ENCODE data around the gene DLGAP4.
"Not testable (repeated sequence)": the region's sequence is repeated elsewhere in the genome, so short reads cannot be mapped to it uniquely, and the experiment has no call there.

The DLGAP4 gene

GRCh38 chr20:36454698-36455427 is 148.7 kb downstream of the DLGAP4 start:
- DNase-seq (ENCODE audit: low read depth) = no peak

- no peak for DNase-seq (ENCODE audit: low read depth)
These were observed 150.0 kb downstream of the DLGAP4 start for GRCh38 chr20:36455972-36456625.

- DNase-seq (ENCODE audit: low read depth) = peak; percentile 93
These were observed 154.8 kb downstream of the DLGAP4 start for GRCh38 chr20:36460648-36461599.

GRCh38 chr20:36461600-36462439 is 155.7 kb downstream of the DLGAP4 start:
- DNase-seq (ENCODE audit: low read depth) = peak; percentile 65

GRCh38 chr20:36462440-36463211 is 156.5 kb downstream of the DLGAP4 start:
- DNase-seq (ENCODE audit: low read depth) = peak; percentile 78

- DNase-seq (ENCODE audit: low read depth) = no peak
These were observed 157.3 kb downstream of the DLGAP4 start for GRCh38 chr20:36463212-36464061.

GRCh38 chr20:36465109-36466080 is 159.3 kb downstream of the DLGAP4 start:
- peak; percentile 83 for DNase-seq (ENCODE audit: low read depth)

- no peak for DNase-seq (ENCODE audit: low read depth)
These were observed 159.9 kb downstream of the DLGAP4 start for GRCh38 chr20:36466089-36466488.

- peak; percentile 38 for DNase-seq (ENCODE audit: low read depth)
These were observed 161.2 kb downstream of the DLGAP4 start for GRCh38 chr20:36467076-36467999.

- DNase-seq (ENCODE audit: low read depth) = peak; percentile 80
These were observed 162.2 kb downstream of the DLGAP4 start for GRCh38 chr20:36468149-36469000.

GRCh38 chr20:36469973-36470372 is 163.8 kb downstream of the DLGAP4 start:
- no peak for DNase-seq (ENCODE audit: low read depth)

- no peak for DNase-seq (ENCODE audit: low read depth)
These were observed 165.9 kb downstream of the DLGAP4 start for GRCh38 chr20:36471885-36472636.

- DNase-seq (ENCODE audit: low read depth) = no peak
These were observed 166.5 kb downstream of the DLGAP4 start for GRCh38 chr20:36472637-36473090.

GRCh38 chr20:36473164-36473563 is 167.0 kb downstream of the DLGAP4 start:
- DNase-seq (ENCODE audit: low read depth) = no peak

- no peak for DNase-seq (ENCODE audit: low read depth)
These were observed 168.4 kb downstream of the DLGAP4 start for GRCh38 chr20:36474563-36474962.

GRCh38 chr20:36475054-36475453 is 168.9 kb downstream of the DLGAP4 start:
- DNase-seq (ENCODE audit: low read depth) = not testable (repeated sequence)
